Left ventricle myocardium inferior (tissue), 1 donor: ENCODE results near the gene NID1. TPM values are rescaled to one million over a fixed set of nuclear protein-coding genes. Genes with fewer than 3 reads are reported as not detected.

Experiments
- DNase-seq: peaks from one replicate; pipeline ENCODE4 v3.0.0-alpha.2; 2020
- H3K27ac ChIP-seq: fragments of 200-600 bp; replicated peaks from 2 replicates; pipeline ENCODE4 v1.8.0; 2021
- H3K27me3 ChIP-seq: fragments of 200-600 bp; 2 replicates; pipeline ENCODE4 v1.8.0; 2021; ENCODE audit warnings: low read depth
- H3K36me3 ChIP-seq: fragments of 200-600 bp; 2 replicates; pipeline ENCODE4 v1.8.0; 2021
- H3K4me1 ChIP-seq: fragments of 200-600 bp; 2 replicates; pipeline ENCODE4 v1.8.0; 2021
- H3K4me3 ChIP-seq: fragments of 200-600 bp; 2 replicates; pipeline ENCODE4 v1.8.0; 2021; ENCODE audit warnings: mild to moderate bottlenecking, moderate library complexity
- H3K9me3 ChIP-seq: fragments of 200-600 bp; replicated peaks from 2 replicates; pipeline ENCODE4 v1.8.0; 2021
- intact Hi-C: fragments of 100-400 bp; cut with micrococcal nuclease; formaldehyde crosslinking; loops from one replicate; pipeline ENCODE4 v1.11.0; 2022
- total RNA-seq: library from RNA; stranded (reverse); fragmentation: NEBNext Ultra II Directional; extraction: Animal tissue kit (Norgen Biotek cat#: 25700); gene quantifications from one replicate; pipeline ENCODE4 v1.2.1, GENCODE V29; 2021
- TF ChIP-seq, protein P1 (sequence below): fragments of 200-600 bp; IDR thresholded peaks from 2 replicates; pipeline ENCODE4 v1.8.0; 2021; ENCODE audit warnings: antibody characterized with exemption, mild to moderate bottlenecking, borderline replicate concordance
- donor health status: DM: no; HTN: yes; CAD: no; lungs with severe emphysema.

NID1 gene
- total RNA-seq, 1 donor from 2014 or later: 40.4 TPM

- TF ChIP-seq, protein P1, sequence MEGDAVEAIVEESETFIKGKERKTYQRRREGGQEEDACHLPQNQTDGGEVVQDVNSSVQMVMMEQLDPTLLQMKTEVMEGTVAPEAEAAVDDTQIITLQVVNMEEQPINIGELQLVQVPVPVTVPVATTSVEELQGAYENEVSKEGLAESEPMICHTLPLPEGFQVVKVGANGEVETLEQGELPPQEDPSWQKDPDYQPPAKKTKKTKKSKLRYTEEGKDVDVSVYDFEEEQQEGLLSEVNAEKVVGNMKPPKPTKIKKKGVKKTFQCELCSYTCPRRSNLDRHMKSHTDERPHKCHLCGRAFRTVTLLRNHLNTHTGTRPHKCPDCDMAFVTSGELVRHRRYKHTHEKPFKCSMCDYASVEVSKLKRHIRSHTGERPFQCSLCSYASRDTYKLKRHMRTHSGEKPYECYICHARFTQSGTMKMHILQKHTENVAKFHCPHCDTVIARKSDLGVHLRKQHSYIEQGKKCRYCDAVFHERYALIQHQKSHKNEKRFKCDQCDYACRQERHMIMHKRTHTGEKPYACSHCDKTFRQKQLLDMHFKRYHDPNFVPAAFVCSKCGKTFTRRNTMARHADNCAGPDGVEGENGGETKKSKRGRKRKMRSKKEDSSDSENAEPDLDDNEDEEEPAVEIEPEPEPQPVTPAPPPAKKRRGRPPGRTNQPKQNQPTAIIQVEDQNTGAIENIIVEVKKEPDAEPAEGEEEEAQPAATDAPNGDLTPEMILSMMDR: no peak
- no peaks in the 10 kb centered on the region for H3K27me3 ChIP-seq
- peaks cover 23% of the 10 kb centered on the region for H3K4me1 ChIP-seq
- no peak for DNase-seq
- H3K36me3 ChIP-seq: peaks cover 100% of the 10 kb centered on the region
- H3K9me3 ChIP-seq: no peaks in the 10 kb centered on the region
- peak overlapping the region; percentile 47 for H3K27ac ChIP-seq
- intact Hi-C loops: no loop called here
- no peak overlapping the region for H3K4me3 ChIP-seq
These were observed 37.8 kb downstream of the NID1 start for GRCh38 chr1:236027104-236027503.

DNA sequence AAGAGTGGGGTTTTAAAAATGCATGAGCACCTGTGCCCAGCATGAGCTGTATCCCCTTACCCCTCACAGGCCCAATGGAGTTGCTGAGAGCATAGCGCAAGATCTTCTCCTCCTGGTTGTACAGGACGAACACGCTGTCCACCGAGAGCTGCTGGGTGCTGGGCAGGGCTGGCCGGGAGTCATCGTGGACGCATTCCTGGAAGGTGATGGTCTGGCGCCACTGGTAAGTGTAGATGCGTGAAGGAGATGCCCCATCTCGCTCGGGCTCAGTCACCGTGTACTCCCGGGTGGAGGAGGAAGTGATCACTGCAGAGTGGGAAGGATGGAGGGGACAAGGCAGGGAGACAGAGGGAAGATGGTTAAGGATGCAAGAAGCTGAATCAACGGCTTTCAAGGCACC, 39.1 kb downstream of the NID1 start:
- peak overlapping the region; percentile 90 for H3K27ac ChIP-seq
- TF ChIP-seq, protein P1: no peak
- intact Hi-C loops: no loop called here
- no peaks in the 10 kb centered on the region for H3K27me3 ChIP-seq
- H3K4me1 ChIP-seq: peaks cover 36% of the 10 kb centered on the region
- peaks cover 100% of the 10 kb centered on the region for H3K36me3 ChIP-seq
- no peaks in the 10 kb centered on the region for H3K9me3 ChIP-seq
- DNase-seq: no peak
- no peak overlapping the region for H3K4me3 ChIP-seq

- Histone ChIP-seq H3K27ac (peak overlapping the region; percentile 90), H3K4me1 (peaks cover 47% of the 10 kb centered on the region), H3K4me3 (no peak overlapping the region), H3K36me3 (peaks cover 95% of the 10 kb centered on the region), H3K9me3 (no peaks in the 10 kb centered on the region), H3K27me3 (no peaks in the 10 kb centered on the region)
- no peak for DNase-seq
- intact Hi-C loops: no loop called here
- TF ChIP-seq, protein P1: no peak
These were observed 40.2 kb downstream of the NID1 start for GRCh38 chr1:236024641-236025040.

DNA sequence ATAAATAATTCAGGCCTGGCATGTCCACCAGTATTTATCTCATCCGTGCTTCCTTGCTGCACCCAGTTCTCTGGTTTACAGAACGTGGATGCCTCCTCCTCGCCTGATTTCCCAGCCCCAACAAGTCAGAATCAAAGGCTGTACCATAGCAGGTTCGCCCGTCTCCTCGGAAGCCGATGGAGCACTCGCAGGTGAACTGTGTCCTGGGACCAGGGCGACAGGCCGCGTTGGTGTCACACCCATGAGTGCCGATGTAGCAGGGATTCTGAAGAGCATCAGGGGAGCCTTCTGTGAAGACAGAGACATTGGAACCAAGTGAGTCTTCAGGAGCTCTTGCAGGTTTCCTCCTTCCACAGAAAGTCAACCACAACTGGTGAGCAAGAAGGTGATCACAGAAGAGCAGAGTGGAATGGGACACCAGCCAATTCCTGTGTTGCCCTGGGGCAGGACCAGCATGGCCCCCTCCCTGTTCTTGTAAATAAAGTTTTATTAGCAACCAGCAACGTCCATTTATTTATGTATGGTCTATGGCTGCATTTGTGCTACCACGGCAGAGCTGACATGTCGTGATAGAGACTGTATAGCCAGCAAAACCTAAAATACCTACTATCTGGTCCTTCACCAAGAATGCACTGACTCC, 40.8 kb downstream of the NID1 start:
- Histone ChIP-seq H3K9me3 (no peaks in the 10 kb centered on the region), H3K36me3 (peaks cover 91% of the 10 kb centered on the region), H3K27ac (peak overlapping the region; percentile 90), H3K4me3 (no peak overlapping the region), H3K4me1 (peaks cover 50% of the 10 kb centered on the region), H3K27me3 (no peaks in the 10 kb centered on the region)
- TF ChIP-seq, protein P1: no peak
- no peak for DNase-seq
- intact Hi-C loops: no loop called here

GRCh38 chr1:236021424-236022135, 43.3 kb downstream of the NID1 start:
- intact Hi-C loops: no loop called here
- peaks cover 71% of the 10 kb centered on the region for H3K4me1 ChIP-seq
- TF ChIP-seq, protein P1: no peak
- H3K27ac ChIP-seq: peak overlapping the region; percentile 90
- no peak overlapping the region for H3K4me3 ChIP-seq
- no peaks in the 10 kb centered on the region for H3K27me3 ChIP-seq
- H3K36me3 ChIP-seq: peaks cover 87% of the 10 kb centered on the region
- H3K9me3 ChIP-seq: no peaks in the 10 kb centered on the region
- no peak for DNase-seq
